Heart left ventricle (tissue), 16 donors: ENCODE data around the gene C16orf92. TPM values are rescaled to one million over a fixed set of nuclear protein-coding genes. Genes with fewer than 3 reads are reported as not detected.

Experiments used
- ATAC-seq, 4 donors: fragments of 200-7000 bp; cut with Tn5 transposase; one replicate each; pipeline ENCODE4 v1.9.1; 2020 to 2022; ENCODE audit warnings: moderate library complexity in 4 of 4, mild to moderate bottlenecking in 3 of 4, moderate number of reproducible peaks in 1 of 4
- DNase-seq, 5 donors: peaks; one replicate each; pipeline ENCODE4 v3.0.0-alpha.2; 2020
- H3K27ac ChIP-seq, 12 donors: fragments of 200-600 bp; sonication (generic) in 4 of 12; one replicate each; pipeline versions ENCODE4 v1.5.0 to v1.8.0; 2016 to 2022; ENCODE audit warnings: mild to moderate bottlenecking in 2 of 12
- H3K27me3 ChIP-seq, 9 donors: fragments of 200-600 bp; sonication (generic) in 2 of 9; one replicate each; pipeline versions ENCODE4 v1.5.1 to v1.8.0; 2016 to 2022; ENCODE audit warnings: mild to moderate bottlenecking in 3 of 9
- H3K36me3 ChIP-seq, 9 donors: fragments of 200-600 bp; sonication (generic) in 2 of 9; one replicate each; pipeline versions ENCODE4 v1.5.0 to v1.8.0; 2018 to 2022; ENCODE audit warnings: mild to moderate bottlenecking in 2 of 9
- H3K4me1 ChIP-seq, 12 donors: fragments of 200-600 bp; sonication (generic) in 4 of 12; one replicate each; pipeline versions ENCODE4 v1.5.0 to v1.8.0; 2016 to 2022; ENCODE audit warnings: mild to moderate bottlenecking in 3 of 12
- H3K4me3 ChIP-seq, 12 donors: fragments of 200-600 bp; sonication (generic) in 4 of 12; one replicate each; pipeline versions ENCODE4 v1.5.0 to v1.8.0; 2017 to 2022; ENCODE audit warnings: mild to moderate bottlenecking in 9 of 12, moderate library complexity in 4 of 12
- H3K9me3 ChIP-seq, 12 donors: fragments of 200-600 bp; sonication (generic) in 4 of 12; one replicate each; pipeline versions ENCODE4 v1.5.0 to v1.8.0; 2016 to 2022; ENCODE audit warnings: mild to moderate bottlenecking in 1 of 12
- CTCF ChIP-seq, 12 donors: fragments of 200-600 bp; sonication (generic) in 4 of 12; IDR thresholded peaks; one replicate each; pipeline versions ENCODE4 v1.5.0 to v1.8.0; 2018 to 2022; ENCODE audit warnings: antibody characterized with exemption in 12 of 12, mild to moderate bottlenecking in 5 of 12
- POLR2A ChIP-seq, 2 donors: fragments of 450-650 bp; IDR thresholded peaks; one replicate each; pipeline ENCODE4 v1.6.1; 2017; ENCODE audit warnings: antibody characterized with exemption in 2 of 2, mild to moderate bottlenecking in 2 of 2, moderate library complexity in 2 of 2
- WGBS, 4 donors: extraction: QIAGEN DNeasy Blood & Tissue Kit in 2 of 4; methylation state at CpG; one replicate each; pipeline versions ENCODE4 v1.1.5 to v1.1.7; 2013 to 2018; 5-methylcytosine and 5-hydroxymethylcytosine counted together
- intact Hi-C, 10 donors: fragments of 100-400 bp; cut with DNase I; formaldehyde crosslinking; loops; one replicate each; pipeline versions ENCODE4 v1.11.1 to v1.14.2; 2022
- polyA plus RNA-seq, 2 donors: library from polyadenylated mRNA; stranded (reverse); fragments of 200-250 nt; gene quantifications; one replicate each; pipeline ENCODE4 v1.2.3, GENCODE V29; 2013
- total RNA-seq, 9 donors: library from RNA; depleted of rRNA in 2 of 9; stranded (reverse); fragments of >200 nt in 2 of 9; fragmentation: NEBNext Ultra II Directional in 3 of 9; extraction: Animal tissue kit (Norgen Biotek cat#: 25700) in 3 of 9; gene quantifications; one replicate each; pipeline versions ENCODE4 v1.1.0 to v1.2.4, GENCODE V29; 2016 to 2023
- donor health status: ischemic (EF 13 %, LVEDD 7.1; RV severe dilation, severe dysfunction).
- donor health status: healthy with polysubstance abuse.
- donor health status: DM: no; HTN: yes; CAD: no.
- donor health status: DM: no; HTN: no; CAD: no.
- donor health status: ischemic (EF 25% LVEDD 6.9; RV normal size, moderate dysfunction).
- donor health status: ischemic (EF 25% LVEDD 5.7; RV mildly dilated, moderate dysfunction).
- donor health status: healthy.
- donor health status: DM: yes; HTN: yes; CAD: no.
- donor health status: ischemic (EF 35%, LVEDD 5.7; RV mildly dilated, moderate dysfunction).
- donor health status: nonischemic (EF 11% LVEDD 7.7; RV severe dilation, severe dysfunction).
- donor health status: DM: yes; HTN: yes; CAD: no.
- donor health status: PGD.
- donor health status: ischemic (EF 29% LVEDD 5.4; RV normal size, mild dysfunction).
- donor health status: nonischemic (EF 23%, LVEDD 6.1; RV moderate dilation, normal function).

C16orf92 gene
- total and polyA plus RNA-seq, 11 donors, result not detected

DNA sequence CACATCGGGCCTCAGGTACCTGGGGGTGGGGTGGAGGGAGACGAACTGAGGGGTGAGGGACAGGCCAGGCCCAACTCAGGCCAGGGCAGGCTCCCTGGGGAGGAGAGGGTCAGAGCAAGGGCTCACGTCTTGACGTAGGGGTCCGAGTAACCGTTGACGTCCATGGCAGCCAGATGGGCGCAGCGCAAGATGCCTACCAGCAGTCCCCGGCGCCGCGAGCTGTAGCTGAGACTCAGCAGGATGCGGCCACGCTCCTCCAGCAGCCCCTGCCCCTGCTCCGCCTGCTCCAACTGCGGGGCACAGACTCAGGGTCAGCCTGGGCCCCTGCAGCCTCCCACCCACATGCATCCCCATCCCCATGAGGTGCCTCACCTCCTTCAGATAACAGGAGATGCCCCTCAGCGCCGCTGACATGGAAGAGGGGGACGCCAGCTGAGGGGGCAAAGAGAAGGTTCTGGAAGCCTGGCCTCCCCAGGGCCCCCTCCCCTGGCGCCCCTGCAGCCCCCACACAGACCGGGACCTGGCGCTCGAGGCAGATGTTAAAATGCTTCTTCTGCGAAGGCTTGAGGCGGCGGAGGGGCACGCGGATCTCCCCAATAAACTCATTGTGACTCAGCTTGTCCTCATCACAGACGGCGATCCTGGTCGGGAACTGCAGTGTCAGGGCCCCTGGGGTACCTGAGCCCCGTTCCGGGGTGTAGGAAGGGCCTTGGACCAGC lies 16.2 kb upstream of the C16orf92 start:
- TF ChIP-seq POLR2A (IDR thresholded peaks at IDR 0.05) (no peak), CTCF (IDR thresholded peaks at IDR 0.05) (no peak)
- Histone ChIP-seq H3K4me3 (no peak overlapping the region), H3K27me3 (peaks cover 18 to 38% (median 31%) of the 10 kb centered on the region in 9 donors), H3K27ac (no peak overlapping the region), H3K36me3 (peaks cover 0 to 13% (median 0%) of the 10 kb centered on the region in 9 donors), H3K9me3 (no peaks in the 10 kb centered on the region), H3K4me1 (peaks cover 2 to 27% (median 12%) of the 10 kb centered on the region in 12 donors)
- intact Hi-C loops, result loop anchor here in 5 of 10 donors (5.0 to 10.0 kb wide), 7 partner anchors 52 to 305 kb away; partner anchors contain the start of genes KCTD13 (in 4 of the 5), CDIPT (in 3 of the 5), PAGR1 (in 1 of the 5) and PRRT2 (in 1 of the 5)
- 78 to 87% (median 83%) methylated on average over 28 to 34 of the region's 34 CpGs for WGBS, 4 donors
- ATAC-seq (no peak), DNase-seq (peak in 1 of 5 donors; percentile 20)

- Histone ChIP-seq H3K4me1 (peaks cover 2 to 31% (median 12%) of the 10 kb centered on the region in 12 donors), H3K27me3 (peaks cover 20 to 43% (median 37%) of the 10 kb centered on the region in 9 donors), H3K36me3 (peaks cover 0 to 10% (median 0%) of the 10 kb centered on the region in 9 donors), H3K27ac (no peak overlapping the region), H3K4me3 (no peak overlapping the region), H3K9me3 (no peaks in the 10 kb centered on the region)
- TF ChIP-seq CTCF (IDR thresholded peaks at IDR 0.05) (no peak), POLR2A (IDR thresholded peaks at IDR 0.05) (no peak)
- intact Hi-C loops, result loop anchor here in 5 of 10 donors (5.0 to 10.0 kb wide), 7 partner anchors 53 to 305 kb away; partner anchors contain the start of genes KCTD13 (in 4 of the 5), CDIPT (in 3 of the 5), PAGR1 (in 1 of the 5) and PRRT2 (in 1 of the 5)
- ATAC-seq (no peak), DNase-seq (no peak)
- WGBS, 4 donors, result 72 to 81% (median 75%) methylated on average over 7 to 11 of the region's 11 CpGs
Measured at GRCh38 chr16:30007378-30007895, 15.6 kb upstream of the C16orf92 start.

DNA sequence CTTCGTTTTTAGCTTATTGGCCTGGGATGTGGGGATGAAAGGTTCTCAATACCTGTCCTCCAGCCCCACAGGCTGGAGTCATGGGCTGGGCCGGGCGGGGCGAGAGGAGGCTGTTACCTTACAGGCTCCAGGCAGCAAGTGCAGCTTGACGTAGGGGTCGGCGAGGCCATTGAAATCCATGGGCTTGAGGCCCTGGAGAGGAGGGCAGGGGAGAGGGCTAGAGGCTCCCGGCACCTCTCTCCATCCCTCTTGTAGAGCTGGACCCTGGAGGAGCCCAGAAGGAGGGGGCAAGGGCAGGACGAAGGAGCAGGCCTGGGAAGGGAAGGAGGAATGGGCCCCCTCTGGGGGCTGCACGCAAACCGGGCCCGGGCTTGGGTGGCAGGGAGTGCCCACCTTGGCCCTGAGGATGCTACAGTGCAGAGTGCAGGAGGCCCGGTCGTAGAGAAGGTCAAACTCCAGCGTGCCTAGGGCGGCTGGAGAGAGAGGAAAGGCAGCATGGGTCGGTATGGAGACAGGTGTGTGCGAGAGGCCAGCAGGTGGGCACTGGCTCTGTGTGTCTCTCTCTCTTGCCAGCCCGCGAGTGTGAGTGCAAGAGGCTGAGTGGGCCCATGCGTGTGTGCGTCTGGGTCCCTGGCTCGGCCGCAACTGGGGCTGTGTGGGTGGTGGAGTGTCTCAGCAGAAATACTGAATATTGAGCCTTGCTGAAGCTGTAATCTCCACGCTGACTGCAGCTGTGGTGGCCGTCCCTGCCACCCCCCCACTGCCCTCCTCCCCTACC lies 13.7 kb upstream of the C16orf92 start:
- H3K4me3 ChIP-seq, result no peak overlapping the region
- TF ChIP-seq POLR2A (IDR thresholded peaks at IDR 0.05) (no peak), CTCF (IDR thresholded peaks at IDR 0.05) (no peak)
- DNase-seq (no peak), ATAC-seq (no peak)
- H3K9me3 ChIP-seq, result no peaks in the 10 kb centered on the region
- H3K27ac ChIP-seq, result no peak overlapping the region
- H3K36me3 ChIP-seq, result peaks cover 0 to 1% (median 0%) of the 10 kb centered on the region in 9 donors
- peaks cover 20 to 44% (median 41%) of the 10 kb centered on the region in 9 donors for H3K27me3 ChIP-seq
- peaks cover 2 to 31% (median 12%) of the 10 kb centered on the region in 12 donors for H3K4me1 ChIP-seq
- intact Hi-C loops, result loop anchor here in 5 of 10 donors (5.0 to 10.0 kb wide), 7 partner anchors 54 to 307 kb away; partner anchors contain the start of genes KCTD13 (in 4 of the 5), CDIPT (in 3 of the 5), PAGR1 (in 1 of the 5) and PRRT2 (in 1 of the 5)
- 47 to 52% (median 51%) methylated on average over 26 of the region's 26 CpGs for WGBS, 4 donors
